ENCODE data around the gene FOXP1.

FOXP1 gene

DNA sequence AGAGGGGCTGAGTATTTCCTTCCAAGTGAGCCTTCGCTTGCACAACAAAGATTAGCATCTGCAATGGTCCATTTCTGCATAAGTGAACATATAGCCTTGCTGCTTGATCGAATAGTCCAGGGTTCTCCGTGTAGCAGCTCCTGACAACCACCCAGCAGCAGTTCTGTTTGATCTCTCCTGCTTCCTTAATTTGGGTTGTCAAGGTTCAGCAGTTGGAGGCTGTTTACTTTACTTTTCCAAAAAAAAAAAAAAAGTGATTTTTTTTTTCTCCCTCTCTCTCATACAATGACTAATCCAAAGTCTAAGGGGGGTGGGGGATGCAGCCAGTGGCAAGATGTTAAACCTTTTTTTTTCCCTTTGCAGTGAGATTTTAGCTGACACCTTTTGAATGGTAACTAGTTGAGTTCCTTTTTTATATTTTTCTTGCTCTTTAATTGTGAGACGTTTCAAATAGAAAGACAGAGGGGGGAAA, 3.6 kb downstream of the FOXP1 start:
- TF ChIP-seq CTCF (IDR thresholded peaks at IDR 0.05; ENCODE audit: low read length) (no peak), EZH2 (IDR thresholded peaks at IDR 0.05; ENCODE audit: borderline replicate concordance, low read length) (no peak)
- no peak overlapping the region for H2AFZ ChIP-seq (ENCODE audit: low read length)
- H3K36me3 ChIP-seq (ENCODE audit: insufficient read depth, low read length), result peaks cover 29% of the 10 kb centered on the region; the same call in 1 of the 2 replicates
- H3K27me3 ChIP-seq (ENCODE audit: insufficient read depth, low read length), result no peaks in the 10 kb centered on the region
- peaks cover 59% of the 10 kb centered on the region for H3K4me1 ChIP-seq (ENCODE audit: insufficient read depth, low read length, severe bottlenecking)
- peak overlapping the region; percentile 98 for H3K27ac ChIP-seq (ENCODE audit: low read depth, low read length, poor library complexity, severe bottlenecking)
- peak overlapping the region; percentile 93 for H3K4me3 ChIP-seq (ENCODE audit: low read depth, low read length, poor library complexity, severe bottlenecking)
- peaks cover 64% of the 10 kb centered on the region for H3K79me2 ChIP-seq (ENCODE audit: insufficient read depth, low read length)
- no peaks in the 10 kb centered on the region for H3K9me3 ChIP-seq (ENCODE audit: low read length)
- H4K20me1 ChIP-seq (ENCODE audit: insufficient read depth, low read length), result no peaks in the 10 kb centered on the region
- peak overlapping the region; percentile 96 for H3K9ac ChIP-seq (ENCODE audit: low read length)
- H3F3A ChIP-seq (ENCODE audit: insufficient read depth, low read length), result no peaks in the 10 kb centered on the region
- no peaks in the 10 kb centered on the region for H3K9me2 ChIP-seq (ENCODE audit: low read depth, low read length)
- H3K4me2 ChIP-seq (ENCODE audit: low read length), result peak overlapping the region; percentile 96

GRCh38 chr3:71579326-71579934, 4.1 kb downstream of the FOXP1 start:
- TF ChIP-seq CTCF (IDR thresholded peaks at IDR 0.05; ENCODE audit: low read length), result no peak
- no peak for TF ChIP-seq EZH2 (IDR thresholded peaks at IDR 0.05; ENCODE audit: borderline replicate concordance, low read length)
- H3K27me3 ChIP-seq (ENCODE audit: insufficient read depth, low read length), result no peaks in the 10 kb centered on the region
- H3K36me3 ChIP-seq (ENCODE audit: insufficient read depth, low read length), result peaks cover 34% of the 10 kb centered on the region; the same call in 1 of the 2 replicates
- H3K27ac ChIP-seq (ENCODE audit: low read depth, low read length, poor library complexity, severe bottlenecking), result peak overlapping the region; percentile 98
- peaks cover 59% of the 10 kb centered on the region for H3K4me1 ChIP-seq (ENCODE audit: insufficient read depth, low read length, severe bottlenecking)
- peak overlapping the region; percentile 93 for H3K4me3 ChIP-seq (ENCODE audit: low read depth, low read length, poor library complexity, severe bottlenecking)
- no peaks in the 10 kb centered on the region for H3K9me3 ChIP-seq (ENCODE audit: low read length)
- peaks cover 68% of the 10 kb centered on the region for H3K79me2 ChIP-seq (ENCODE audit: insufficient read depth, low read length)
- H4K20me1 ChIP-seq (ENCODE audit: insufficient read depth, low read length), result no peaks in the 10 kb centered on the region
- H3K9me2 ChIP-seq (ENCODE audit: low read depth, low read length), result no peaks in the 10 kb centered on the region
- H3K9ac ChIP-seq (ENCODE audit: low read length), result peak overlapping the region; percentile 96
- peak overlapping the region; percentile 96 for H3K4me2 ChIP-seq (ENCODE audit: low read length)
- no peak overlapping the region for H2AFZ ChIP-seq (ENCODE audit: low read length)
- no peaks in the 10 kb centered on the region for H3F3A ChIP-seq (ENCODE audit: insufficient read depth, low read length)

DNA sequence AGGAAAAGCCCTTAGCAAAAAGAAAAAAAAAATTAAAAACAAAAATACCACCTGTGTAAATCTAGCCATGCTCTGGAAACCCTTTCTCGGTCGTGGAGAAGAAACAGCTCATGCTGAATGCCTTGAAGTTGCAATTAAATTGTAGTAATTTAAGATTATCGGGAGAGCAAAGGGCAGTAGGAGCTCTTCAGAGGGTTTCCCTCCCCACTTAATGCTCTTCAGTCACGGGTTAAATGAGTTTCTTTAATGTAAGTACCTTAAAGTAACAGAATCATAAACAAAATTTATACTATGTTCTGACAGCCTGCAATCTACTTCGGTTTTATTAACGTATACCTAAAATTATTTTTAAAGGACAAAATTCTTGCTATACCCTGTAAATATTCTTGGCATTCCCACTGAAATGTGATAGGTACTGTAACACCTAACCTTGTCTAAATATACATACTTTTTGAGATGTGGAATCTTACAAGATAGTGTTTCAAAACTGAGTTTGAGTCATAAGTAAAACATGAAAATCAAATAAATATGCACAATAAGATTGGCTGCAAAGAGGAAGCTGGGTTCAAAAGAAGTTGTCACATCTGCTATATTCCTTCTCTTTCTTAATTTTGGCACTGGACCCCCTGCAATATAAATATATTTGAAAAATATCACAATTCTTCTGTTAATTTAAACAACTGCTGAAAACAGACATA, 5.3 kb downstream of the FOXP1 start:
- no peaks in the 10 kb centered on the region for H3F3A ChIP-seq (ENCODE audit: insufficient read depth, low read length)
- H3K4me1 ChIP-seq (ENCODE audit: insufficient read depth, low read length, severe bottlenecking), result peaks cover 68% of the 10 kb centered on the region
- no peaks in the 10 kb centered on the region for H3K9me2 ChIP-seq (ENCODE audit: low read depth, low read length)
- no peaks in the 10 kb centered on the region for H3K27me3 ChIP-seq (ENCODE audit: insufficient read depth, low read length)
- peak overlapping the region; percentile 93 for H3K4me3 ChIP-seq (ENCODE audit: low read depth, low read length, poor library complexity, severe bottlenecking)
- H3K9ac ChIP-seq (ENCODE audit: low read length), result peak overlapping the region; percentile 96
- peaks cover 80% of the 10 kb centered on the region for H3K79me2 ChIP-seq (ENCODE audit: insufficient read depth, low read length)
- H3K4me2 ChIP-seq (ENCODE audit: low read length), result peak overlapping the region; percentile 96
- H3K9me3 ChIP-seq (ENCODE audit: low read length), result no peaks in the 10 kb centered on the region
- peak overlapping the region; percentile 98 for H3K27ac ChIP-seq (ENCODE audit: low read depth, low read length, poor library complexity, severe bottlenecking)
- peaks cover 43% of the 10 kb centered on the region; the same call in 1 of the 2 replicates for H3K36me3 ChIP-seq (ENCODE audit: insufficient read depth, low read length)
- H4K20me1 ChIP-seq (ENCODE audit: insufficient read depth, low read length), result no peaks in the 10 kb centered on the region
- H2AFZ ChIP-seq (ENCODE audit: low read length), result no peak overlapping the region
- TF ChIP-seq EZH2 (IDR thresholded peaks at IDR 0.05; ENCODE audit: borderline replicate concordance, low read length) (no peak), CTCF (IDR thresholded peaks at IDR 0.05; ENCODE audit: low read length) (no peak)
